Measurements from ENCODE around the gene CRMP1.

Gene CRMP1

DNA sequence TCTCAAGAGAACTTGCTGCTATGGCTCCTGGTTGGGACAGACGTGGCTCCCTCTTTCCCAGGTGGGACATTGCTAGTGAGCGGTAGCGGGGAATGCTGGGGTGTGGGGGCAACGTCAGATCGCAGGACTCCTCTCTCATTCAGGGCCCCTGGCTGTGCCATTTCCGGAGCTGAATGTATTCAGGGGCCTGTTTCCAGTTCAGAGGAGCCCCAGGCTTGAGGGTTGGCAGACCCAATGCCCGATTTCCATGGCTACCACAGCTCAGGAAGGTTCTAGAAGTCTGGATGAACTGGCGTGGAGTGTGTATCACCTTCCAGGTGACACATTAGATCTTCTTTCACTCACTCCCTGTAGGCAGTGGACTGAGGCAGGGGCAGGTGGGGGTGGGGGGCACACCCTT lies 26.2 kb upstream of the CRMP1 start:
- no peak for DNase-seq

DNA sequence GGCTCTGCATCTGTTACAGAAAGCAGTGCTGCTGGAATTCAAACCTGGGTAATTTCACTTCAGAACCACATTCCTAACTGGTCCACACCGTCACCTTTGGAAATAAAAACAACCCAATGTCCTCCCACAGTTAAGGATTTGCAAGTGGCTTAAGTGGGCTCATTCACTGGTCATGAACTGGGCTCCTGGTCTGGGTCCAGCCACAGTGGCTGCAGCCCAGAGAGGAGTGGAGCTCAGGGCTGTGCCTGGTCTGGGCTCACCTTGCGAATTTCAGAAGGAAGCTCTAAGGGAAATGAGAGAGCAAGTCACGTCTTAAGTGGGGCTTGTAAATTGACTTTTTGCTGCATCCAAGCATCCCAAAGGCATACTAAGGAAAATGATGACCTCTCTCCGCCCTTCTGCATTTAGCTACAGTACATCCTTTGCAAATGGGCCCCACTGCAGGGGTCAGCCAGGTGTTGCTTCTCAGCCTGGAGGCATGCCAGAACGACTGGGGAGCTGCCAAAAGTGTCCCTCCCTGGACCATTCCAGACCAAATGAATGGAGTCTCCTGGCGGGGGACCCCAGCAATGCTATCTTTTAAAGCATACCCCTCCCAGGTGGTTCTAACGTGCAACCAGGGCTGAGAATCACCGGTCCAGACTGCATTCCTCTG lies 25.6 kb upstream of the CRMP1 start:
- DNase-seq: no peak

DNA sequence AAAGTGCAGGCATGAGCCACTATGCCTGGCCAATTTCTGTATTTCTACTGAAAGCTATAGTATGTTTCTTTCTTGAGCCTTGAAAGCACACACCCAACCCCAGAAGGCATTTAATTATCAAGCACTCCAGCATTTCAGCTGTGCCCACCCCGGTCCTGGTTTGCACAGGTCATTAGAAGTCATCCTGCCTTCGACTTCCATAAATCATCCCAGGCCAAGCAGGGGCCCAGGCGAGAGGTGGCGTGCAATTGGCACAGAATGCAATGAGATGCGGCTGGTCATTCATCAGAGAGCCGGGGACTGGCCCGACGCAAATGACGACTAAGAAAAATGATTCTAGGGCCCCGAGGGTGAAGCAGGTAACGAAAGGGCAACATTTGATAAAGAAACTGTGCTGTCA lies 24.8 kb upstream of the CRMP1 start:
- no peak for DNase-seq

DNA sequence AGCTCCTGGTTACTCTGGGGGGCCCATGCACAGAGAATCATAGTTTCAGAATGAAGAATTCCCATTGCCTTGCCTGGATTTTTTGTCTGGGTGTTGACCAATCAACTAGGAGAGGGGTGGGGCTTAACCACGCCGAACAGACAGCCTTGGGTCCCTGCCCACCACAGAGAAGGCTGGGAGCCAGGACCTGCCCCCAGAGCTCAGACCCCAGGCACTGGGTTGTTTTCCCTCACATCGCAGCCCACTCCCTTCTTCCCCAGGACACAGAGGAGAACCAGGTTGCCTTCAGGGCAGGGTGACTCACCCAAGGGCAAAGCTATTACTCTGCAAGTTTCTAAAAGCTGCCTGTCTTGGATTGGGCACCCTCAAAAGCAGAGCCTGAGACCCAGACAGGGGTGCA lies 23.3 kb upstream of the CRMP1 start:
- DNase-seq: no peak

DNA sequence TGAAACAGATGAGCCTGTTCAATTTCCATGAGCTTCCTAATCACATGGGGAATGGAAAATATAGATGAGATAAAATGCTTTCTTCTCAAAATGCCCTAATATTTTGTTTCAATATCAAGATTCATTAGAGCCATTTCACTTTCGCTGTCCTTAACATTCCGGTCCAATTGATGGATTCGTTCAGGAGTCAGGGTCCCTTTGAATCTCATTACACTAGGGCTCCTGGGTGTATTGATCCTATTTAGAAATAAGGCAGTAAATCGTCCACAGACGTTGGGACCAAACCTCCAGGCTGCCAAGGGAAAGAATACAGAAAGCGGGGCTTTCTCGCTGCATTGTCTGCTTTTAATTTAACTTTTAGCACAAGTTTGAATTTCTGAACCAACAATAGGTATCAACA lies 20.6 kb upstream of the CRMP1 start:
- DNase-seq: no peak

DNA sequence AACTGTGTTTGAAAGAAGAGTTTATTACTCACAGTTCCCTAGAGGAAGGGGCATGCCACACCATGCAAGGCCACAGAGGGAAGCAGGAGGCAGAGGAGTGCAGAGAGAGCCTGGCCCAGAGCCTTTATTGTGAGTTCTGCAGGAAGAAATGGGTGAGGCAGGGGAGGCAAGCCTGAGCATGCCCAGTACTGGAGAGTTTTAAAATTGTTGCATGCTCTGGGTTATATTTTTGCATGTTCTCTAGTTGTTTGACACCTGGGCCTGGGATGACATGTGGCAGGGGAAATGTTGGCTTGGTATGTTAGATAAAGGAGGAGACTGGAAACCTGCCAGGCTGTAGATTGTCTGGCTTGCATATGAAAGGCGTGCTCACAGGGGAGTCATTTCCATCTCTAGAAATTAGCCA lies 19.7 kb upstream of the CRMP1 start:
- no peak for DNase-seq

DNA sequence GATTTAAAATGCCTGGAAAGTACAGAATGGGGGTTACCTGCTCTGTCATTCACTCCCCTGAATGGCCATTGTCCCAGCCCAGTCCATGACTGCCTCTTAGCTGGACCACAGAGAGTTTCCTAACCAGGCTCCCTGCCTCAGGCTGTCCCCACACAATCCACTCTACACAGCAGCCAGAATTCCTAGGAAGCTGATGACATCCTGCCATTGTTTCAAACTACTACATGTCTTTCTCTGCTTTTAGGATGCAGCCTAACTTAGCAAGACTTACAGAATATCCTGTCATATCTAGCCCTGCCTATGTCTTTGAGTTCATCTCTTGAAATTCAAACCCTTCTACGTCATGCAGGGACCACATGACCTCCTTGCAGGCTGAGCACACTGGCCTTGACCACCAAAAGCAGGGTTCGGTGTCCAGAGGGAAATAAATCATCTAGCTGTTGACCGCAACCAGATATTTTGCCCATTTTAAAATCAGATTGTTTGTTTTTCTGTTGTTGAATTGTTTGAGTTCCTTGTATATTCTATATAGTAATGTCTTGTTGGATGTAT lies 16.1 kb upstream of the CRMP1 start:
- DNase-seq: no peak

DNA sequence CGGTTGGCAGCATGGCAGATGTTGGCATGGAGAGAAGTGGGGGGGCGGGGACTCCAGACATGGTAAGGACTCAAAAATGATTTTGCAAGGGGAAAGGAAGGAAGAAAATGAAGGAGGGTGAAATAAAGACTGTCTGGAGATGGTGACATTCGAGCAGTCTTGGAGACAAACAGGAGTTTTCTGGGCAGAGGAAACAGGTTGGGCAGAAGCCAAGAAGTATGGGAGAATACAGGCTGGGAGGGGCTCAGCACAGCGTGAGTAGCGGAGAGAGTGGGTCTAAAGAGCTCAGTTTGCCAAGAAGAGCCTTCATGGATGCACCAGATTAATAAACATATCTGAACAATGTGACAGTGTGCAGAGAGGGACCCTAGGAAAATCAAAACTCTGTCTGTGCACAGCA lies 13.3 kb upstream of the CRMP1 start:
- DNase-seq: no peak

DNA sequence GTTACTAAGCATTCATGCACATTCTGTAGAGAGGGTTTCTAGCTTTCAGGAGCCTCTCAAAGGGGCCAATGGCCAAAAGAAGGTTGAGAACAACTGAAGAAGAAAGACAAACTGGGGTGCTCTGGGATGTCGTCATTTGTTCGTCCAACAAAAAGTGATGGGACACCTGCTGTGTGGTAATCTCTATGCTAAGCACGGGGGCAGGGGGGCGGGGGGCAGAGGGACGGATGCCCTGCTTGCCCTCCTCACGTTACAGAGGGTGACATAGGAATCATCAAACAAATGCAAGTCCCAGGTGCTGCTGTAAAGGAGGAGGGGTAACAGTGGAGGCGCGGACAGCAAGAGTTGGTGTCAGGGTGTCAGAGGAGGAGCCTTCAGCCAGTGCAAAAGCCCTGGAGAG lies 12.8 kb upstream of the CRMP1 start:
- DNase-seq: no peak

DNA sequence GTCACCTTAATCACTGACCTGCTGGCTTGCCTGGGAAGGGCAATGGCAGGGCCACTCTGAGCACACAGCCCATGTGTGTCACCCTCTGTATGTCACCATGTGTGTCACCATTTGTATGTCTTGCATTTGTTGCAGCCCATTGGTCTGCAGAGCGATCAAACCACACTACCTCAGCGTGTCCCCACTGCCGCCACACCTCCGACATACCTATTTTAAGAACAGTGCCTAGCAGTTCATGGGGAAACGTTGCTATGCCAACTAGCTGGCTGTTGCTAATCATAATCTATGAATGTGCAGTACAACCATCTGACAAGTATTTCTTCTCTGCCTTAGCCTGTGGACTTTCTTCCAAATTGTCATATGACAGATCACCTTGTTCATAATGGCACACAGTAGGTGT lies 8.0 kb upstream of the CRMP1 start:
- DNase-seq: no peak

DNA sequence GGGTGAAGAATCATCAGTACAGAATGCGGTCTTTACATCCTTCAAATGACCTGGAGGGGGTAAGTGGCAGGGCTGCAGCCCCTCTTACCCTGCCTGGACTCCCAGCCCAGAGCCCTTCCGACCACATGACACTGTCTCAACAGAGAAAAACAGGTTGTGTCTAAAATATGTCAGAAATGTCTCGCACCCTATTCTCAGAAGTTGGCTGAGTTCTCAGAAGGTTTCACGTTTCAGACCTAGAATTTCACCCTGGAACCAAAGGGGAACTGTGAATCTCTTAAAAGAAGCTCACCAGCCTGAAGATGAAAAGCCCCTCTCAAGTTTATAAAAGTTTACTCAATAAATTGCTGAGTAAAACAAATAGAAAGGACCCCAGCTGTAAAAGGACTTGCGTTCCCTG lies 7.0 kb upstream of the CRMP1 start:
- DNase-seq: no peak

DNA sequence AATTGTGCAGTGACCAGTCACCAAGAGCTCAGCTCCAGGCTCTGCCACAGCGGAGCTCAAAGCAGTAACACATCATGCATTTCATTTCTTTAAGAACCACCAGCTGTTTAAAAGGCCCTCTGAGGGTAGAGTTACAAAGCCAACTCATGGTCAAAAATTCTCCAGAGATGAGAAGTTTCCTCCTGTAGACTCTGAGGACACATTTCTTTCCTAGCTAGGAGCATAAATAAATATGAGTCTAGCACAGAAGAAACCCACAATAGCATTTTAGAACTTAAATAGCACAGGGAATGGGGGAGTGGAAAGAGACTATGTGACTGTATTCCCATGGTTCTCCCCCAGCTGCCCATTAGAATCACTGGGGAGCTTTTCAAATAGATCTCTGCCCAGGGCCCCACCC lies 6.5 kb upstream of the CRMP1 start:
- DNase-seq: no peak

DNA sequence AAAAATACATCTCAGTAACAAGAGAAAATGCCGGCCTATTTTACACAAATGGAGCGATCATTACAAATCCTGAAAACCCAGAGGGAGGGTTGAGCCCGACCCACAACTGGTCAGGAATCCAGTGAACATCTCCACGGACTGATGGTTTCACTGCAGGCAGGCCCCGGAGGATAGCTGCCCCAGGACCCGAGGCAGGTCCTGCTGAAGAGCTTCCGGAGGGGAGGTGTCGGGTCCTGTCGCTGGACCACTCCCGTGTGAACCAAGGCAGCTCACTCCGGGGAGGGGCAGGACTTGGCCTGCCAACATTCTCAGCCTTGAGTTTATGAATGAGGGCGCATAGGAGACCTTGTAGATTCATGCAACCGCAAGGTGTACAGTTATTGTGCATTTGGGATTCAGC lies 4.8 kb upstream of the CRMP1 start:
- DNase-seq: no peak

DNA sequence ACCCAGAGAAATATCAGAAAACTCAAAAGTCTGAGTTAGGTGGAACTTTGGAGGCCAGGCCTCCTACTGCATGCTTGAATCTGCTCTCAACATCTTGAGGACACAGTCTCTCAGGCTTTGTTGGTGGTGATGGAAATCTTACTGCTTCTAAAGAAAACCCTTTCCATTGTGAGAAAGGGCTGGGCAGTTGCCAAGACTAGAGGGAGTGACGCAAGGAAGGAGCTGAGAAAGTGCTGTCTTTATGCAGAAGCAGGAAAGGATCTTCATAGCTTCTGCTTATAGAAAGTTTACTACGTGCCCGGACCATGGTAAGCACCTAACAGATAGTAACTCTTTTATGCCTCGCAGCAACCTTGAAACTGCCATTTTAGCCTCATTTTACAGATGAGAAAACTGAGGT lies 2.4 kb upstream of the CRMP1 start:
- DNase-seq: no peak

DNA sequence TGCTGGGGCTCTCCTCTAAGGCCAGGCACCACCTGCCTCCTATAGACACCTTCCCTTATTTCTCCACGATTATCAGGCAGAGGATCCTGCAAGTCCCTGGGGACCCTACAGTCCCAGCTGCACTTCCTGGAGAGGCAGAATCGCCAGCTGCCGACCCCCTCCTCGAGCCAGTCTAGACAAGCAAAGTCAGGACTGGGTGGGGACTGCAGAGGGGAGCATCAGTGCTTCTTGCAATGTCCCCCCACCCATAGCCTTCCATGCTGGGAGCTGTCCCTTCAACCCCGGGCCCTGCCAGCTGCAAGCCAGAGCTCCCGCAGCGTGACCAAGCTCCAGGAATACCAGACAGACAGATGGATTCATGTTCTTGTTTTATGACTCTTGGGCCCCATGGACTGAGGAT lies 1.4 kb upstream of the CRMP1 start:
- DNase-seq: no peak

DNA sequence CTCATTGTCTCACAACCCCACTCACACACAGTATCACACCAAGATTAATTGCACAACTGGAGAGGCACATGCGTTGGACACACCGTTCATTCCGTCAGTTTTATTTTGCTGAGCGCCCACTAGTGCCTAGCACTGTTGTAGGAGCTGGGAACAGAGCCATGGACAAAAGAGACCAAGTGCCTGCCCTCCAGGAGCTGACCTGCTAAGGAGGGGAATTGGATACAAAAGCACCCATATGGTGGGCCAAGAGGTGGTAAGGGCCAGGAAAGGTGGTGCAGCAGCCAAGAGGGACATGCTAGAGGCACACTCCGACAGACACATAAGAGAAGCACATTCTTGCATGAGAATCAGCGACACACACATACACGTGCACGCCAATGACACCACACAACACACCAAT lies 705 bp upstream of the CRMP1 start:
- no peak for DNase-seq

DNA sequence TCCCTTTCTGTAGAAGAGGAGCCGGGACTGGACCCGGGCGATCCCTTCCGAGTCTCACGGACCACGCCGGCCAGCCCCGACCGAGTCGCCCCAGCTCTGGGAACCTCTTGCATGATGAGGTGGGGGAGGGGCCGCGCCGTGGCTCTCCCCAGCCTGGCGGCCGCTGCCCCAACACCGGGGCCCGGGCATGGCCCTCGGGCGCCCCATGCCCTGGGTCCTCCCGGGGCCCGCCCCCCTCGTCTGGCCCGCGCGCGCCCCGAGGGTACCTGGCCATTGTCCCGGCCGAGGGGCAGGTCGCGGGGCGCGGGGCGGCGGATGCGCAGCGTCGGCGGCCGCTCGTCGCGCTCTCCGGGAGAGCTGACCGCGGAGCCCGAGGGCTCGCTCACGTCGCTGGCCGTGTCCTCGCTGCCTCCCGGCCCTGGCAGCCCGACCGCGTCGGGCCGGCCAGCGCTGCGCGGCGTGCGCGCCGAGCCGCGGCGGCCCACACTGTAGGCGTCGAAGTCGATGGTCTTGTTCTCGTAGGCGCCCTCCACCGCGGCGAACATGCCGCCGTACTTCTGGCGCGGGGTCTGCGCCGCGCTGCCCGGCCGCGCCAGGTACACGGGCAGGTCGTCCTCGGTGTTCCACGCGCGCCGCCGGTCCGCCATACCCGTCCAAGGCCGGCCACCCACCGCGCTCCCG lies 423 bp downstream of the CRMP1 start:
- DNase-seq: no peak

DNA sequence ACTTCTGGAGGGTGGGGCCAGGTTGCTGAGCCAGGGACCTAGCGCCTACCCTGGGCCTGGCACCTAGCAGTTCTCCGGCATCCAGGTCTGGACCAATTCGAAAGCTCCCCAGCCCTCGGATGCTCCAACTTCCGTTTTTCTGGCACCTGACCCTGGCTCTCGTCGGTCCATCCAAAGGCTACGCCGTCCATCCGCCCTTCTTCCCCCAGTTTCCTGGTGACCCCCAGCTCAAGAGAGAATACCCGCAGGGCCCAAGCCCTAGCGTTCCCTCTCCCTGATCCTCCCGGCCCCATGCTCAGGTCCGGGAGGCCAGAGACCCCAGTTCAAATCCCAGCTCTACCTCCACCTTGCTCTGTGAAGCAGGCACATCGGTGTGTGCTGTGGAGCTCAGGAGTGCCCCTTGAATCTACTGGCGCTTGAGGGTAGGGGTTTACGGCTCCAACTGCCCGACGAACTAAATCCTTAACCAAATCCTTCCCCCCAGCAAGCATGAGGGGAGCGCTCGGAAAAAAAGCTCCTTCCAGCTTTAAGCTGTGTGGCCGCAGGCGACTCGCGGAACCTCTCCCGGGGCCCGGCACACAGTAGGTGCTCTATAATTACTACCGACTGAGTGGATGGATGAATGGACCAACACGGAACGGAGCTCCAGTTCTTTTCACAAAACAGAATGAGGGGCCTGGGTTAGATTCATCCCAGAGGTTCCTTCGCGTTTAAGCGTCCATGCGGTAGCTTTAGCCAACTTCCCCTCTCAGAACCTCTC lies 1.1 kb downstream of the CRMP1 start:
- DNase-seq: no peak

DNA sequence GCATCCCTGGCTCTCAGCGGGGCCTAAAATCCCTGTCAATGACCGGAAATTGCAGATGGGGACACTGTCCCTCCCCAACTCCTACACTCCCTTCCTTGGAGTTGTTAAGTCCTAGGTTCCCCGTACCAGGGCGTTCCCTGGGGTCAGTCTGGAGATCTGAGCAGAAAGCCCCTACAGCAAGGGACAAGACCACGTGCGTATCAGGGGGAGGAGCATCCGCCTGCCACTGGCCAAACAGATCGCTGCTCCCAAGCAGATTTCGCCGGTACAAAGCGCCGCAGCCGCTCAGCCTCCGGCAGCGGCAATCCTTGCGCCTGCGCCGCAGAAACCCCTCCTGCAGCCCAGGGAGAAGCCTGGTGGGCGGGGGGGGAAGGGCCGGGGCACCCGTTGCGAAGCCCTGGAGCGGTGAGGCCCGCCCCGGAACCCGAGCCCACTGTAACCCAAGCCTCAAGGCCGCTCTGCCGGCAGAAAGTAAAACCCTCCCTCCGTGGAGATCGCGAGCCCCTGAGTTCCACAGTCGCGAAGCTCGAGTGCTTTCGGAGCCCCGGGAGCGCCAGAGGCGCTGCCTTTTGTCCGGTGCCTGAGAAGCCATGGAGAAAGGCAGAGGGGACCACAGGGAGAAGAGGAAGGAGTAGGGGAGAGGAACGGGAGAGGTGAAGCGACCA lies 2.7 kb downstream of the CRMP1 start:
- DNase-seq: no peak

DNA sequence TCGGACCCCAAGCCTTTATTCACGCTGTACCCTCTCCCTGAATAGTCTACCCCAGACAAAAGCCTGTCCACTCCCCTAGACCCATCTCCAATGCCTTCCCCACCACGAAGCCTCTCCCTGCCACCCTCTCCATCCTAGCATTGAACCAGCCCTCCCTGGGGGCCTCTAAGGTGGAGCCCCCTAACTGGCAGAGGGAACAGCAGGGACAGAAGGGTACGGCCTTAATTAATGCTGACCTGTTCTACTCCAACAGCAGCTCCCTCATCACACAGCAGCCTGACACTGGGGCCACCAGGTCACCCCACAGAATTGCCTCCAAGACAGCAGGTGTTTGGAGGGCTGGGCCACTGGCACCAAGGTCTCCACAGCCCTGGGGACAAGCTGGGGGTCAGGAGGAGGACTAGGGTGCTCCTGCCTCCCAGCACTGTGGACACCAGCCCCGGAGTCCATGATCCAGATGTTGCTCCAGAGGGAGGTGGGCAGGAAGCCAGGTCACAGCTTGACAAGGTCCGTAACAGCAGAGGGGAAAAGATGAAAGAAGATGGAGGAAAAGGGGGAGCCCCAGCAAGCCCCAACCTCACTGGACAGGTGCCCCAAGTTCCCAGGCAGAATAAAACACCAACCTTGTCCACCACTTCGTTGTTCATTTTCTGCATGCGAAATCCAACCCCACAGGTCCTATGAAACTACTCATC lies 3.7 kb downstream of the CRMP1 start:
- DNase-seq: no peak

DNA sequence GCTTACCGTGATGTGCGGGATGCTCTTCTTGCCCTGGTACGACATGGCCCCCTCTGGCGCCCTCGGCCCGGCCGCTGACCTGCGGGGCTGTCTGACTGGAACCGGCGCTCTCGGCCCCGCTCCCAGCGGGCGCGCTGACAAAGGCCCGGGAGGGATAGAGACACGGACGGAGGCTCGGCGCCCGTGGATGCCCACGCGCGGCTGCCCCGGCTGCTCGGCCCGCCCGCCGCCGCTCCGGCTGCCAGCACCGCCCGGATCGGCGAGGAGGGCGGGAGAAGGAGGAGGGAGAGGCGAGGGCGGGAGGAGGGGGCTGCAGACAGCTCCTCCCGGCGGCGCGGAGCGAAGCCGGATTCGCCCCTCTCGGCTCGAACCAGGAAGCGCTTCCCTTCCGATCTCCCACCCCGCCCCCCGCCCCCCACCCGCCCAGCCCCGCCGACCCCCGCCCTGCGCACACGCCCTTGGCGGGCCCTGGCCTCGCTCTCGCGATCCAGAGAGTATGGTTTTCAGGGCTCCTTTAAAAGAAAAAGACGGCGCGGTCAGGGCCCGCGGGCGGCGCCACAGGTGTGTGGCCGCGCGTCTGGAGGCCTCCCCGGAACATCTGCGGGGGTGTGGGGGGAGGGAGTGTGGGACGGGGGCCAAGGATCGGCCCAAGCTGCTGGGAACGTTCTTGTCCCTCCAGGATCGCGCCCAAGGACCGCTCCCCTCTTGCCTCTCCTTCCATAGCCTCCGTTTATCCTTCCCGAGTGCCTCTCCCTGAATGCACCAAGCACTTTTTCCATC lies 4.5 kb downstream of the CRMP1 start:
- DNase-seq: no peak

All from activated CD4-positive, alpha-beta T cell treated with anti-CD3 and anti-CD28 coated beads for 4 hours (primary cell).